SK-N-SH (cell line): ENCODE results near the gene ARMC3.

Experiments
- EP300 ChIP-seq, 2 experiments: IDR thresholded peaks; 2 replicates each; pipeline versions ENCODE4 v1.4.0 to v1.6.1; 2012; ENCODE audit warnings: borderline replicate concordance in 1 of 2, low read depth in 1 of 2, low read length in 1 of 2
- FOXJ3 ChIP-seq: sonication (generic); formaldehyde crosslinking; IDR thresholded peaks from 2 replicates; pipeline ENCODE4 v1.5.1; 2020; ENCODE audit warnings: mild to moderate bottlenecking, missing genetic modification reagents
- TF ChIP-seq, protein P1 (sequence below): fragments of 200-600 bp; sonication (generic); IDR thresholded peaks from 2 replicates; pipeline ENCODE4 v1.6.1; 2017; ENCODE audit warnings: antibody characterized with exemption, mild to moderate bottlenecking, moderate library complexity
- TF ChIP-seq, protein P2 (sequence below): IDR thresholded peaks from 2 replicates; pipeline ENCODE4 v1.4.0; 2012; ENCODE audit warnings: low read depth, borderline replicate concordance
- TF ChIP-seq, protein P3 (sequence below): IDR thresholded peaks from 2 replicates; pipeline ENCODE4 v1.6.1; 2012; ENCODE audit warnings: mild to moderate bottlenecking, low read depth, low read length, moderate library complexity

DNA sequence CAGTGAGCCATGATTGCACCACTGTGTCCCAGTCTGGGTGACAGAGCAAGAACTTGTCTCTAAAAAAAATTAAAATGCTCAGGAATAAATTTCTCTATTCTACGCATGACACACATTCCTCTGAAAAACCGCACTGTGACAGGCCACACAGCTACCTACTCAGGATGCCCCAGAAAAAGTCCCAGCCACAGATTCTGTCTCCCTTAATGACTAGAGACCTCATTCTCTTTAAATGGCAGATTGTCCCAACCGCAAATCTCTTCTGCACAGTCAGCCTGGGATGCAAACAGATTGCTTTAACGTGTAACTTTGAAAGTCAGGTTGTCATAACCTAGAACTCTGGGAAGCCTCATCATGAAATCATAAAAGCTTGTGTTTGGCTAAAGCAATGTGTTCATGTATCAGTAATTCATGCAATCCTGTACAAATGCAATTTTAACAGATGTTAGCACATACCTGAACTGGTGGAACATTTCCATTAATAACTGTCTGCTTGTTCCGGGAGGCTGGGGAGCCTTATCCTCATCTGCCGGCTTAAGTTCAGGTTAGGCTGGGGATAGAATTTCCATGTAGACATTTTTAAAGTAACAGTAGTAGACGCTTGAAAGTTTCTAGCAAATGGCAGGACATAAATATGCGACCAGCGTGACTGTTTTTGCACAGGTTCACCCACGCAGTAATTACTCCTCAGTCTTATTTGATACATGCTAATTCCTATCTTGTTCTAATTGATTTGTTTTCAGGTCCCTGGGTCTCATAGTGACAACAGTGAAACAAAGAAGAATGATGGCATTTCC lies 141.4 kb downstream of the ARMC3 start:
- TF ChIP-seq, protein P1, sequence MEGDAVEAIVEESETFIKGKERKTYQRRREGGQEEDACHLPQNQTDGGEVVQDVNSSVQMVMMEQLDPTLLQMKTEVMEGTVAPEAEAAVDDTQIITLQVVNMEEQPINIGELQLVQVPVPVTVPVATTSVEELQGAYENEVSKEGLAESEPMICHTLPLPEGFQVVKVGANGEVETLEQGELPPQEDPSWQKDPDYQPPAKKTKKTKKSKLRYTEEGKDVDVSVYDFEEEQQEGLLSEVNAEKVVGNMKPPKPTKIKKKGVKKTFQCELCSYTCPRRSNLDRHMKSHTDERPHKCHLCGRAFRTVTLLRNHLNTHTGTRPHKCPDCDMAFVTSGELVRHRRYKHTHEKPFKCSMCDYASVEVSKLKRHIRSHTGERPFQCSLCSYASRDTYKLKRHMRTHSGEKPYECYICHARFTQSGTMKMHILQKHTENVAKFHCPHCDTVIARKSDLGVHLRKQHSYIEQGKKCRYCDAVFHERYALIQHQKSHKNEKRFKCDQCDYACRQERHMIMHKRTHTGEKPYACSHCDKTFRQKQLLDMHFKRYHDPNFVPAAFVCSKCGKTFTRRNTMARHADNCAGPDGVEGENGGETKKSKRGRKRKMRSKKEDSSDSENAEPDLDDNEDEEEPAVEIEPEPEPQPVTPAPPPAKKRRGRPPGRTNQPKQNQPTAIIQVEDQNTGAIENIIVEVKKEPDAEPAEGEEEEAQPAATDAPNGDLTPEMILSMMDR: no peak
- TF ChIP-seq FOXJ3 (CRISPR knock-in tag) (no peak), EP300 (IDR thresholded peaks at IDR 0.05; ENCODE audit: borderline replicate concordance in 1 of 2, low read depth in 1 of 2, low read length in 1 of 2) (no peak)
- TF ChIP-seq, protein P2, sequence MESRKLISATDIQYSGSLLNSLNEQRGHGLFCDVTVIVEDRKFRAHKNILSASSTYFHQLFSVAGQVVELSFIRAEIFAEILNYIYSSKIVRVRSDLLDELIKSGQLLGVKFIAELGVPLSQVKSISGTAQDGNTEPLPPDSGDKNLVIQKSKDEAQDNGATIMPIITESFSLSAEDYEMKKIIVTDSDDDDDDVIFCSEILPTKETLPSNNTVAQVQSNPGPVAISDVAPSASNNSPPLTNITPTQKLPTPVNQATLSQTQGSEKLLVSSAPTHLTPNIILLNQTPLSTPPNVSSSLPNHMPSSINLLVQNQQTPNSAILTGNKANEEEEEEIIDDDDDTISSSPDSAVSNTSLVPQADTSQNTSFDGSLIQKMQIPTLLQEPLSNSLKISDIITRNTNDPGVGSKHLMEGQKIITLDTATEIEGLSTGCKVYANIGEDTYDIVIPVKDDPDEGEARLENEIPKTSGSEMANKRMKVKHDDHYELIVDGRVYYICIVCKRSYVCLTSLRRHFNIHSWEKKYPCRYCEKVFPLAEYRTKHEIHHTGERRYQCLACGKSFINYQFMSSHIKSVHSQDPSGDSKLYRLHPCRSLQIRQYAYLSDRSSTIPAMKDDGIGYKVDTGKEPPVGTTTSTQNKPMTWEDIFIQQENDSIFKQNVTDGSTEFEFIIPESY: no peak
- TF ChIP-seq, protein P3, sequence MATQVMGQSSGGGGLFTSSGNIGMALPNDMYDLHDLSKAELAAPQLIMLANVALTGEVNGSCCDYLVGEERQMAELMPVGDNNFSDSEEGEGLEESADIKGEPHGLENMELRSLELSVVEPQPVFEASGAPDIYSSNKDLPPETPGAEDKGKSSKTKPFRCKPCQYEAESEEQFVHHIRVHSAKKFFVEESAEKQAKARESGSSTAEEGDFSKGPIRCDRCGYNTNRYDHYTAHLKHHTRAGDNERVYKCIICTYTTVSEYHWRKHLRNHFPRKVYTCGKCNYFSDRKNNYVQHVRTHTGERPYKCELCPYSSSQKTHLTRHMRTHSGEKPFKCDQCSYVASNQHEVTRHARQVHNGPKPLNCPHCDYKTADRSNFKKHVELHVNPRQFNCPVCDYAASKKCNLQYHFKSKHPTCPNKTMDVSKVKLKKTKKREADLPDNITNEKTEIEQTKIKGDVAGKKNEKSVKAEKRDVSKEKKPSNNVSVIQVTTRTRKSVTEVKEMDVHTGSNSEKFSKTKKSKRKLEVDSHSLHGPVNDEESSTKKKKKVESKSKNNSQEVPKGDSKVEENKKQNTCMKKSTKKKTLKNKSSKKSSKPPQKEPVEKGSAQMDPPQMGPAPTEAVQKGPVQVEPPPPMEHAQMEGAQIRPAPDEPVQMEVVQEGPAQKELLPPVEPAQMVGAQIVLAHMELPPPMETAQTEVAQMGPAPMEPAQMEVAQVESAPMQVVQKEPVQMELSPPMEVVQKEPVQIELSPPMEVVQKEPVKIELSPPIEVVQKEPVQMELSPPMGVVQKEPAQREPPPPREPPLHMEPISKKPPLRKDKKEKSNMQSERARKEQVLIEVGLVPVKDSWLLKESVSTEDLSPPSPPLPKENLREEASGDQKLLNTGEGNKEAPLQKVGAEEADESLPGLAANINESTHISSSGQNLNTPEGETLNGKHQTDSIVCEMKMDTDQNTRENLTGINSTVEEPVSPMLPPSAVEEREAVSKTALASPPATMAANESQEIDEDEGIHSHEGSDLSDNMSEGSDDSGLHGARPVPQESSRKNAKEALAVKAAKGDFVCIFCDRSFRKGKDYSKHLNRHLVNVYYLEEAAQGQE: no peak
